HuH-7.5 (cell line): ENCODE measurements around the gene DUS1L.
"Not testable (repeated sequence)": the region's sequence is repeated elsewhere in the genome, so short reads cannot be mapped to it uniquely, and the experiment has no call there.

Experiments used
- DNase-seq: peaks from one replicate; pipeline ENCODE4 v3.0.0; 2011; ENCODE audit warnings: low spot score

DUS1L gene

GRCh38 chr17:82039695-82040299 lies 25.8 kb downstream of the DUS1L start:
- DNase-seq, result no peak

DNA sequence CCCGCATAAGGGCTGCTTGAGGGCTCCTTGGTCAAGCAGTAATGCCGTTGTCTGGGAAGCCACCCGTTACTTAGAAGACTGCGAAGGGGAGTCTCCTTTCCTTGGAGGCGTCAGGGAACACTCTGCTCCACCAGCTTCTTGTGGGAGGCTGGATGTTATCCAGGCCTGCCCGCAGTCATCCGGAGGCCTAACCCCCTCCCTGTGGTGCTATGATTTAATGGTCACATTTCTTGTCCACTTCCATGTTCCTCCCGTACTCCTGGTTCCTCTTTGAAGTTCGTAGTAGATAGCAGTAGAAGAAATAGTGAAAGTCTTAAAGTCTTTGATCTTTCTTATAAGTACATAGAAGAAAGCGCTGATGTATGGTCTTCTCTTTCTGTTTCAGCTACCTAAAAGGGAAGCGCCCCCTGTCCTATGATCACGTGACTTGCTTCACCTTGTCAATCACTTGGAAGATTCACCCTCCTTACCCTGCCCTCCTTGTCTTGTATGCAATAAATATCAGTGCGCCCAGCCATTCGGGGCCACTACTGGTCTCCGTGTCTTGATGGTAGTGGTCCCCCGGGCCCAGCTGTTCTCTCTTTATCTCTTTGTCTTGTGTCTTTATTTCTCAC lies 26.7 kb downstream of the DUS1L start:
- not testable (repeated sequence) for DNase-seq

DNA sequence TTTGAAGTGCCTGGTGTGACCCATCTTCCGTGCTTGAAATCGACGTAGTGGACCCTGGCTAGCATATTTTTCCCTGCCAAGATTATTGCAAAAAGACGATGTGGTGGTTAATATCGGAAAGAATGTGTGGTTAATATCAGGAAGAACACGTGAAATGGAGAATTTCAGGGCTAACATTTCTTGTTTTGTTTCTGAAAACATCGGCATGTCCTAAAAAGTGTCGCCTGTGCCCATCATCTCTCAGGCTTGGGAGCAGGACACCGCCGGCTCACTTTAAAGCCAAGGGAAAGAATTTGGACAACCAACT lies 27.8 kb downstream of the DUS1L start:
- DNase-seq, result no peak

DNA sequence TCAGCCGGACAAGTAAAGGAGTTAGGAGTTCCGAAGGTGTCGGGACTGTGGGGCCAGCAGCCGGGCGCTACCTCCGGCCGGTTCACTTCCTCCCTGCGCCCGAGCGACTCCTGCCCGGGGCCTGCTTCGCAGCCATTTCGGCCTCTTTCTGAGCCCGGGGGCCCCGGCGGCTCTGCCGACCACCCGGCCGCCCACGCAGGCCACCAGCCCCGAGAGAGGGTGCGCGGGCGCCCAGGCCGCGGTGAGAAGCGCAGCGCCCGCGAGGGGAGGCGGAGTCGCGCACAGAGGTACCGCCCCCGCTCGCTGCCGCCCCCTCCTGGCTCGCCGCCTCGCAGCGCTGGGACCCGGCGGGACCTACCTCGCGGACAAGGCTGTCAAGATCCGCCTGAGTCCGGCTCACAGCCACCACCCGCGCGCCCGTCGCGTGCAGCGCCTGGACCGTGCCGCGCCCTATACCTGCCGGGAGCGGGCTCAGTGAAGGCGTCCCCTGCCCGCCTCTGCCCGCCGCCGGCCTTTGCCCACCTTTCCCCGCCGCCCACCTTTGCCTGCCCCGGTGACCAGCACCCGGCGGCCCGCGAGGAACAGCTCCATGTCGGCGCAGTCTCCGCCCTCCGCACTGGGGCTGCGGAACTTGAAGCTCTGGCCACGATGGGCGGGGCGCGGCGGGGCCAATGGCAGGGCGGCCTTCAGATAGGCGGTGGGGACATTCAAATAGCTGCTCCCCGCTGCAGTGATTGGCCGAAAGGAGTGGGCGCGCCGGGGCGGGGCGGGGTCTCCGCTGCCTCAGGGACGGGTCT lies 28.3 kb downstream of the DUS1L start, which contains the start of gene DCXR:
DCXR (minus strand) TSS at position 606 of the 797 bp plus-strand sequence; CDS start at position 591, 15 bp downstream.
- peak; percentile 98 for DNase-seq

DNA sequence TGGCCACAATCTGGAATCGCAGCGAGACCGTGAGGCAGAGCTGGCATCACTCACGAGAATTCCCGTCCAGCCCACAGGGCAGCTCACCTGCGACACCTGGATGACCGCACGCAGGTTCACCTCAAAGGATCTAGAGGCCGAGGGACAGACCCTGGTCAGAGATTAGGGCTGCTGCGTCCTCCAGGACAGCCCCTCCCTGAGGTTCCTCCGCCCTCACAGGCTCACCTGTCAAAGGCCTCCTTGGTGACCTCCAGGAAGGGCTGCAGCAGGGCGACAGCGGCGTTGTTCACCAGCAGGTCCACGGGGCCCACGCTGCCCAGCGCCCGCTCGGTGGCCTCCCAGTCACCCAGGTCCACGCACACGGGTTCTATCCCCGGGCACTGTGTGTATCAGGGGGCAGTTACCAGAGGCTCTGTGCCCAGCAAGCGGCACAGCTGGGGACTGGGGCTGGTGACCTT lies 28.9 kb downstream of the DUS1L start:
- DNase-seq, result no peak

GRCh38 chr17:82035956-82036633 lies 29.5 kb downstream of the DUS1L start:
- DNase-seq, result no peak

DNA sequence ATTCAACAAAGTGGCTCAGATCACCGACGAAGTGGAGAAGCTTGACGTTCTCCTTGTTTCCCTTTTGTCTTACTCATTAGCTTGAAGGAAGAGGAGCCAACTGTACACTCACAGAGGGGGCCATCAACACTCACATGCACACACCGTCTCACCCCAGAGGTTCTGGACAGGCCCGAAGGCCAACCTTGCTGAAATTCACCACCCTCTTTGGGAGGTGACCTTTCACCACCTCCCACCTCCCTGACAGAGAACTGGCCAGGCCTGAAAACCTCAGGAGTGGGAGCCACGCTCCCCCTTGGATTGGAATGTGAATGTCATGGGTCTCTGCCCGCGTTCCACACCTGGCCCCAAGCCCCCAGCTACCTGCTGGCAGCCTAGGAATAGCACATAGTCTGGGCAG lies 30.1 kb downstream of the DUS1L start:
- no peak for DNase-seq

GRCh38 chr17:82034371-82035011 lies 31.1 kb downstream of the DUS1L start:
- no peak for DNase-seq

DNA sequence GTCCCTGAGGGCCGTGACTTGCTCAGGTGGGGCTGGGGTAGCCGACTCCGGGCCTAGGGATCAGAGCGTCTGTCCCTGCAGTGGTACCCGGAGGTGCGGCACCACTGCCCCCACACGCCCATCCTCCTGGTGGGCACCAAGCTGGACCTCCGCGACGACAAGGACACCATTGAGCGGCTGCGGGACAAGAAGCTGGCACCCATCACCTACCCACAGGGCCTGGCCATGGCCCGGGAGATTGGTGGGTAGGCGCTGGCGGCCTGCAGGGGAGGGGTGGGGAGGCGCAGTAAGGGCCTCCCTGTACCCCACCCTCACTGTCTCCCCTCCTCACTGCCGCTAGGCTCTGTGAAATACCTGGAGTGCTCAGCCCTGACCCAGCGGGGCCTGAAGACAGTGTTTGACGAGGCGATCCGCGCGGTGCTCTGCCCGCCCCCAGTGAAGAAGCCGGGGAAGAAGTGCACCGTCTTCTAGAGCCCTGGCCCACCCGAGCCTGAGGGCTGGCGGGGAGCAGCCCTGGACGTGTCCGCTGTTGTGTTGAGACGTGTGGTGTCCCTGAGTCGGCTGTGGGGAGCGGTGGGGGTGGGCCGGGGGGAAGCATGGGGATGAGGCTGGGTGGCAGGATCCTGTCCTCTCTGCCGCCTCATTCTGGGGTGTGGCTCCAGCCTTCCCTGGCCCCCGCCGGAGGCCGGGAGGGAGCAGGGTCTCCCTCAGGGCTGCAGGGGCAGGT lies 32.1 kb downstream of the DUS1L start:
- DNase-seq, result no peak

DNA sequence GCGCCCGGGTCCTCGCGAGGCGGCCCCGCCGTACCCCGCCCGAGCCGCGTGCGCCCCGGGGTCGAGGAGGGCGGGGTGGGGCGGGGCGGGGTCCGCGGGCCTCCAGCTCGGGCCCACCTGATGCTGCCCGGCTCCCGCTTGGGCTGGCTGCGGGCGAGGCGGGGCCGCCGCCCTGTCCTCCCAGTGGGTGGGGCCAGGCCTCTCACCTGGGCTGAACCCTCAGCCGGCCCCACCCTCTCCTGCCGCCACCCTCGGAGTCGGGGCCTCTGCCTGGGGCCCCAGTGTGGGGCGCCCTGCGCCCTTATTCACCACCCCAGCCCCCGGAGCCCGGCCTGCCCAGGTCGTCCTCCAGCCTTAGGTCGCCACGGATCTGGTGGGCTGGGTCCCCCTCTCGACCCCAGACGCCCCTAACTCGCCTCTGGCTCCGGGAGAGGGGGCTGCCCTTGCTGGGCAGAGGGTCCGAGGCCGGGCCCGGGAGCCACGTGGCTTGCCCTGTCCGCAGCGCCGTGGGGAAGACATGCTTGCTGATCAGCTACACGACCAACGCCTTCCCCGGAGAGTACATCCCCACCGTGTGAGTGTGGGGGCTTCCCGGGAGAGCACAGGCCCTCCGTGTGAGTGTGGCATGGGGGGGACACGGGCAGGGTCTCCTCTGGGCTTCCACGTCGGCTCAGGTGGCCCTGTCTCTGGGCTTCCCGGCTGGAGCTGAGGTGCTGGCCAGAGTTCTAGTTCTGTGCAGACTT lies 33.5 kb downstream of the DUS1L start:
- DNase-seq, result peak; percentile 84

GRCh38 chr17:82031303-82031884 lies 34.2 kb downstream of the DUS1L start, which contains the start of gene RAC3:
Gene RAC3, plus strand, starts transcription at chr17:82031678. Its CDS starts 84 bp downstream, at chr17:82031762.
- peak; percentile 59 for DNase-seq

GRCh38 chr17:82030470-82031302 lies 34.9 kb downstream of the DUS1L start:
- peak; percentile 92 for DNase-seq

DNA sequence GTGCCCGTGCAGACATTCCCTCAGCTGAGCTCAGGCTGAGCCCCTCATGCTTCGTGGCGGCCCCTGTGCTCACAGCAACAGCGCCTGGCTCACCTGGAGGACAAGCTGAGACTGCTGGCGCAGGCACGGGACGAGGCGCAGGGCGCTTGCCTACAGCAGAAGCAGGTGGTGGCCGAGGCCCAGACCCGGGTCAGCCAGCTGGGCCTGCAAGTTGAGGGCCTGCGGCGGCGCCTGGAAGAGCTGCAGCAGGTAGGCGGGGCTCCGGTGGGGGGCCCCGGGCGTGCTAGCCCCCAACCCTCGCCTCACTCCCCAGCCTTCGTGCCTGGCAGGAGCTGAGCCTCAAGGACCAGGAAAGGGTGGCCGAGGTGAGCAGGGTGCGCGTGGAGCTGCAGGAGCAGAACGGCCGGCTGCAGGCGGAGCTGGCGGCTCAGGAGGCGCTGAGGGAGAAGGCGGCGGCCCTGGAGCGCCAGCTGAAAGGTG lies 35.6 kb downstream of the DUS1L start:
- no peak for DNase-seq

- no peak for DNase-seq
Measured at GRCh38 chr17:82029391-82029790, 36.2 kb downstream of the DUS1L start.

DNA sequence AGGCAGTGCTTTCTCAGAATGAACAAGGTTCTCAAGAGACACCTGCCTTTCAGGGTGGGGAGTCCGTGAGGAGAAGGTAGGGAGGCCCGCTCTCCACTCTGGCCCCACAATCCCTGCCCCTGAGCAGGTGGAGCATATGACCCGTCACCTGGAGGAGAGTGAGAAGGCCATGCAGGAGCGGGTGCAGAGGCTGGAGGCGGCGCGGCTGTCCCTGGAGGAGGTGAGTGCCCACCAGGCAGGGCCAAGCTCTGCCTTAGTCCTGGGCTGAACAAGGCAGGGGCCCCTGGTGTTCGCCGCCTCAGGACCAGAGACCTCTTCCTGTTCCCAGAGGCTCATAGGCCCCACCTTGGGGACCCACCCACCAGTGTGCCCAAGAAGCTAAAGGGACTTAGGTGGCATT lies 36.6 kb downstream of the DUS1L start:
- no peak for DNase-seq

- DNase-seq, result no peak
Measured at GRCh38 chr17:82028246-82028645, 37.4 kb downstream of the DUS1L start.

DNA sequence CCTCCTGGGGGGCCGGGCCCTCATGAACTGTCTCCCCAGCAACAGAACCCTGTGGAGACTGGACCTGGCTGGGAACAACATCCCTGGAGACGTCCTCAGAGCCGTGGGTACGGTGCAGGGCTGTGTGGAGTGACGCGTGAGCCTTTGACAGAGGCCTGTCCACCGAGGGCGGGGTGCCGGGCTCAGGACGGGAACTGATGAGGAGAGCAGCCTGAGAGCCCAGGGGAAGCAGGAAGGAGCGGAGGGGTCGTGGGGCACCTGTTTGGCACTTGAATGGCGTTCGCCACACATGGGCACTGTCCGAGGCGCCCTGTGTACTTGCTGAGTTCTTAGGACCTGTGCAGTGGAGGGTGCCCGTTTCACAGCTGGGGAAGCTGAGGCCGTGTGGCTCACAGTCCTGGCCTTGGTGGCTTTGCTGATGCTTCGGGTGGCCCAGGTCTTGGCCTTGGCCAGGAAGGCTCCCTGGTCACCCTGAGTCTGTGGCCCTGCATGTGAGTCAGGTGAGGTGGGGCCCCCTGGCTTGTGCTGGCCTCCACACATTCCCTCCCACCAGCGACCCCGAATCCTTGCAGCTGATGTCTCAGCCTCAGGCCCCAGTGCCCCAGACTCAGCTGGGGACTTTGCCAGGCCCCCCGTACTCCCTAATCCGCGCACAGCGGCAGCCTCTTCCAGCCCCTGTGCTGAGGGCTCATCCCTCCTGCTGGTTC lies 40.0 kb downstream of the DUS1L start:
- no peak for DNase-seq

GRCh38 chr17:82024859-82025258 lies 40.7 kb downstream of the DUS1L start:
- DNase-seq, result no peak
